Large intestine (tissue), 3 donors: Measurements from ENCODE around the gene PLCG2. TPM values are rescaled to one million over a fixed set of nuclear protein-coding genes. Genes with fewer than 3 reads are reported as not detected.
"Not testable (repeated sequence)": the region's sequence is repeated elsewhere in the genome, so short reads cannot be mapped to it uniquely, and the experiment has no call there.

Experiments
- DNase-seq, 2 donors: peaks; one replicate each; pipeline versions ENCODE4 v3.0.0 to v3.0.0-alpha.2; 2013
- H3K27ac ChIP-seq: one replicate; pipeline ENCODE4 v1.5.1; 2013; ENCODE audit warnings: low read length
- H3K27me3 ChIP-seq: 2 replicates; pipeline ENCODE4 v1.6.1; 2013; ENCODE audit warnings: low read length; ENCODE audit not compliant: control insufficient read depth, insufficient read depth
- H3K36me3 ChIP-seq: 2 replicates; pipeline ENCODE4 v1.6.1; 2013; ENCODE audit warnings: low read length; ENCODE audit not compliant: control insufficient read depth, insufficient read depth
- H3K4me1 ChIP-seq: one replicate; pipeline ENCODE4 v1.6.1; 2013; ENCODE audit warnings: low read length; ENCODE audit not compliant: control insufficient read depth, insufficient read depth
- H3K4me3 ChIP-seq: one replicate; pipeline ENCODE4 v1.5.1; 2013; ENCODE audit warnings: low read length
- H3K9me3 ChIP-seq: one replicate; pipeline ENCODE4 v1.6.1; 2013; ENCODE audit warnings: mild to moderate bottlenecking, low read depth, low read length, moderate library complexity; ENCODE audit not compliant: control insufficient read depth
- WGBS: methylation state at CpG from one replicate; pipeline ENCODE4 v1.1.5; 2013; ENCODE audit warnings: low lambda C conversion rate; ENCODE audit not compliant: insufficient coverage; 5-methylcytosine and 5-hydroxymethylcytosine counted together
- polyA plus RNA-seq: library from polyadenylated mRNA; unstranded; fragments of 120-200 nt; gene quantifications from one replicate; pipeline ENCODE4 v1.2.1, GENCODE V29; 2013

The PLCG2 gene
- polyA plus RNA-seq, 1 donor: 20.4 TPM

GRCh38 chr16:81752876-81753227, 26.2 kb upstream of the PLCG2 start:
- no peaks in the 10 kb centered on the region for H3K9me3 ChIP-seq
- no peak overlapping the region for H3K4me3 ChIP-seq
- no peak for DNase-seq
- no peaks in the 10 kb centered on the region for H3K4me1 ChIP-seq
- no CpG with 5 or more reads among the region's 7 CpGs for WGBS
- H3K36me3 ChIP-seq: no peaks in the 10 kb centered on the region
- H3K27me3 ChIP-seq: no peaks in the 10 kb centered on the region
- H3K27ac ChIP-seq: no peak overlapping the region

DNA sequence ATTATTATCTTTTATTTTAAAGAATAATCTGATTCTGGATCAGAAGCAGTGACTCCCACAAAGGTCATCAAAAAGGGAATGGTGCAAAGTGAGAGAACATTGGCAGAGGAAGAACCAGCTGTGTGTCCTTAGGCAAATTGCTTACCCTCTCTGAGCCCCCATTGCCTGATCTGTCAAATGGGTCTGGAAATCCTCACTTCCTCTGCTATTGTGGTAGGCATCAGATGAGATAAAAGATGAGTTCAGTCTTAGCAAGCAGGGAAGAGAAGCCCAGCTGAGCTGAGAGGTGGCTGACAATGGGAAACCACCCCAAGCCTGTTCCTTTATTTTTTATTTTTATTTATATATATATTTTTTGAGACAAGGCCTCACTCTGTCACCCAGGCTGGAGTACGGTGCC, 24.2 kb upstream of the PLCG2 start:
- Histone ChIP-seq H3K4me3 (no peak overlapping the region), H3K9me3 (no peaks in the 10 kb centered on the region), H3K27me3 (no peaks in the 10 kb centered on the region), H3K36me3 (no peaks in the 10 kb centered on the region), H3K4me1 (no peaks in the 10 kb centered on the region), H3K27ac (no peak overlapping the region)
- 100% methylated on average over 1 of the region's 1 CpG for WGBS
- DNase-seq: no peak

- whole genome bisulfite sequencing: 47% methylated on average over 2 of the region's 13 CpGs
- H3K4me1 ChIP-seq: no peaks in the 10 kb centered on the region
- H3K27ac ChIP-seq: no peak overlapping the region
- DNase-seq: no peak
- no peak overlapping the region for H3K4me3 ChIP-seq
- H3K9me3 ChIP-seq: no peaks in the 10 kb centered on the region
- H3K36me3 ChIP-seq: no peaks in the 10 kb centered on the region
- no peaks in the 10 kb centered on the region for H3K27me3 ChIP-seq
Observed at GRCh38 chr16:81755915-81756614, 23.0 kb upstream of the PLCG2 start.

DNA sequence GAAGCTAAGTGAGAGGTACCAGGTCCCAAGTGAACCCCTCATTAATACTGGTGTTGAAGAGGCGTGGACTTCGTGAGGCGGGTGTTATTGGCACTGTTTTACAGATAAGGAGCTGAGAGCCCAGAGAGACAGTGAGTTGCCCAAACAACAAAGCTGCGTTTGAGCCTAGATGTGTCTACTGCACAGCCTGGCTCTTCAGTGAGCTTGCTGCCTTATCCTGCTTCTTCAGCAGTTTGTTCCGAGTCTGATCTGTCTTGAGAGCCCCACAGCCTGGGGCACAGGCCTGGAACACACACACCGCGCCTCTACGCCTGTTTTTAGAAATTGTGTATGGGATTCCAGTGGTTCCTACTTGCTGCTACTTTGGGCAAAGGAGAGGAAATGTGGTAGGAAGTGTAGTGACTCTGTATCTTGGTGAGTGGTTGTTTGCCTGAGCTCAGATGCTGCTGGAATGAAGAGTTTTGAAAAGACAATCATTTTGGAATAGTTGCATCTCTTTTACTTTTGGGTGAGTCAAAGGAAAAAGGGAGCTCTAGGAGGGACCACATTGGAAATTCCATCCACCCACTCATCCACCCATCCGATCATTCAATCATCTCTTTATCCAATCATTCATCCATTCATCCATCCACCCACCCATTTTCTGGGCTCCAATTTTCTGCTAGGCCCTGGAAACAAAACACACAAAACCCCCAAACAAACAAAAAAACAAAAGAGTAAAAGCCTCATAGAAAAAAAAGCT, 22.3 kb upstream of the PLCG2 start:
- Histone ChIP-seq H3K4me3 (no peak overlapping the region), H3K36me3 (no peaks in the 10 kb centered on the region), H3K9me3 (no peaks in the 10 kb centered on the region), H3K27me3 (no peaks in the 10 kb centered on the region), H3K27ac (no peak overlapping the region), H3K4me1 (no peaks in the 10 kb centered on the region)
- DNase-seq: no peak
- WGBS: 0% methylated on average over 1 of the region's 9 CpGs

- 0% methylated on average over 1 of the region's 2 CpGs for WGBS
- no peak overlapping the region for H3K4me3 ChIP-seq
- H3K9me3 ChIP-seq: no peaks in the 10 kb centered on the region
- H3K36me3 ChIP-seq: no peaks in the 10 kb centered on the region
- no peak for DNase-seq
- H3K27ac ChIP-seq: no peak overlapping the region
- H3K4me1 ChIP-seq: no peaks in the 10 kb centered on the region
- no peaks in the 10 kb centered on the region for H3K27me3 ChIP-seq
Observed at GRCh38 chr16:81758376-81758775, 20.7 kb upstream of the PLCG2 start.

GRCh38 chr16:81762322-81762721, 16.8 kb upstream of the PLCG2 start:
- H3K27me3 ChIP-seq, H3K36me3 ChIP-seq, H3K4me1 ChIP-seq, DNase-seq, H3K27ac ChIP-seq, H3K9me3 ChIP-seq, H3K4me3 ChIP-seq: not testable (repeated sequence)
- no CpG with 5 or more reads among the region's 4 CpGs for WGBS

DNA sequence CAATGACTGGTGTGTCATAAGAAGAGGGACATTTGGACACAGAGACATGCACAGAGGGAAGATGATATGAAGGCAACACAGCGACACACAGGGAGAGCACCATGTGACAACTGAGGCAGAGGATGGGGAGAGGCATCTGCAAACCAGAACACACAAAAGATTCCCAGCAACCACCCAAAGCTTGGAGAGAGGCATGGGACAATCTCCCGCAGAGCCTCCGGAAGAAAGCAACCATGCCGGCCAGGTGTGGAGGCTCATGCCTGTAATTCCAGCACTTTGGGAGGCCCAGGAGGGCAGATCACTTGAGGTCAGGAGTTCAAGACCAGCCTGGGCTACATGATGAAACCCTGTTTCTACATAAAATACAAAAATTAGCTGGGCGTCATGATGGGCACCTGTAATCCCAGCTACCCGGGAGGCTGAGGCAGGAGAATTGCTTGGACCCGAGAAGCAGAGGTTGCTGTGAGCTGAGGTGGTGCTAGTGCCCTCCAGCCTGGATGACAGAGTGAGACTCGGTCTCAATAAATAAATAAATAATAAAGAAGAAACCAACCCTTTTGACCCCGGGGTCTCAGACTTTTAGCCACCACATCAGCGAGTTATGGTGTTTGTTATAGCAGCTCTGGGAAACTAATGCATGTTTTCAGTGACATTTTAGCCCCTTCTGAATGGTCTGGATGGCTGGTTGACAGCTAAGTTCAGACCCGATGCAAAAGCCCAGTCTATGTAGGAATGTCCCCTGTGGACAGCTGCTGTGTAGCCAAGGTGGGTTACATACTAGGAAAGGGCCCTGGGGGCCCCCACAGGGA, 13.8 kb upstream of the PLCG2 start:
- no peak for DNase-seq
- Histone ChIP-seq H3K4me1 (peaks cover 11% of the 10 kb centered on the region), H3K4me3 (no peak overlapping the region), H3K27ac (no peak overlapping the region), H3K36me3 (no peaks in the 10 kb centered on the region), H3K9me3 (peaks cover 2% of the 10 kb centered on the region), H3K27me3 (no peaks in the 10 kb centered on the region)
- WGBS: 88% methylated on average over 2 of the region's 11 CpGs

DNA sequence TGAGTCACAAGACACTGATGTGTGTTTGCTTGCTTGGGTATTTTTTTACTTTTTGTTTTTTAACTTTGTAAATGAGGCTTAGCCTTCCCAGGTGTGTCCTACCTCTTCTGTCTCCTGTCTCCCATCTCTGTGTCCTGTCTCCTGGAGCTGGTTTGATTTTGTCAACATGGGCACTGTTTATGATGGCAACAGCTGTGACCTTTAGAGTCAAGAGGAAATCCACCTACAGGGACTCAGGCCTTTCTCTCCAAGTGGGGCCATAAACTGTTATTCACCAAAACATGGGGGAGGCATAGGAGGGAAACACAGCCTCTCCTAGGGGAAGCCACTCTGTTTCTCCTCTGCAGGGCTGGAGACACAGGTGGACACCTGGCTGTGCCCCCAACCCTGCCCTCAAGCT, 13.1 kb upstream of the PLCG2 start:
- H3K9me3 ChIP-seq: peaks cover 2% of the 10 kb centered on the region
- no peak overlapping the region for H3K4me3 ChIP-seq
- no peaks in the 10 kb centered on the region for H3K27me3 ChIP-seq
- no peaks in the 10 kb centered on the region for H3K36me3 ChIP-seq
- DNase-seq: peak in 1 of 2 donors; percentile 55
- H3K27ac ChIP-seq: no peak overlapping the region
- peaks cover 11% of the 10 kb centered on the region for H3K4me1 ChIP-seq

- H3K9me3 ChIP-seq: peaks cover 2% of the 10 kb centered on the region
- H3K27ac ChIP-seq: peak overlapping the region; percentile 35
- no peak overlapping the region for H3K4me3 ChIP-seq
- peak; percentile 31 to 79 for DNase-seq
- no peaks in the 10 kb centered on the region for H3K36me3 ChIP-seq
- H3K27me3 ChIP-seq: no peaks in the 10 kb centered on the region
- H3K4me1 ChIP-seq: peaks cover 11% of the 10 kb centered on the region
- WGBS: 33% methylated on average over 1 of the region's 9 CpGs
Observed at GRCh38 chr16:81767987-81768592, 11.0 kb upstream of the PLCG2 start.

DNA sequence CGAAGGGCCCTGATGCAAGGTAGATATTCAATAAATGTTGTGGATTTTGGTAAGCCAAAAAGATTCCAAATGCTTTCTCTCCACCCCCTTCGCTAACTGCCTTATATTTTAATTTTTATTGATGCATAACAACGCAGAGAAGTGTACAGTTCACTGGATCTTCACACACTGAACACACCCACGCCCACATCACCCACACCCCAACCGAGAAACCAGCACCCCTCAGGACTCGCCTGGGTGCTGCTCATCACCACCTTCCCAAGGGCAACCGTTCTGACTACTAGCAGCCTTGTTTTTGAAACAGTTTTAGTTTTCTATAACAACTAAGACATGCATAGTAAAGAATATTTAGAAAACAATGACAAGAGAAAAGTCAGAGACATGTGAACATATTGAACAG, 9.1 kb upstream of the PLCG2 start:
- WGBS: no CpG with 5 or more reads among the region's 7 CpGs
- DNase-seq: no peak
- H3K27me3 ChIP-seq: no peaks in the 10 kb centered on the region

More for the DNA sequence above, 9.1 kb upstream of the PLCG2 start:
- Histone ChIP-seq H3K36me3 (no peaks in the 10 kb centered on the region), H3K27ac (no peak overlapping the region), H3K4me3 (no peak overlapping the region), H3K9me3 (peaks cover 2% of the 10 kb centered on the region), H3K4me1 (peaks cover 11% of the 10 kb centered on the region)
